Activated CD4-positive, CD25-positive, alpha-beta regulatory T cell treated with anti-CD3 and anti-CD28 coated beads, Interleukin-2, amount 50 U/mL, for 16 hours (primary cell): ENCODE data around the gene PPP1R12B.
"Not testable (repeated sequence)": the region's sequence is repeated elsewhere in the genome, so short reads cannot be mapped to it uniquely, and the experiment has no call there.

Experiments
- DNase-seq: peaks from one replicate; pipeline ENCODE4 v3.0.0-alpha.2; 2020; ENCODE audit warnings: low read depth, low spot score

PPP1R12B gene

GRCh38 chr1:202628646-202629215 is 280.2 kb downstream of the PPP1R12B start:
- no peak for DNase-seq

DNA sequence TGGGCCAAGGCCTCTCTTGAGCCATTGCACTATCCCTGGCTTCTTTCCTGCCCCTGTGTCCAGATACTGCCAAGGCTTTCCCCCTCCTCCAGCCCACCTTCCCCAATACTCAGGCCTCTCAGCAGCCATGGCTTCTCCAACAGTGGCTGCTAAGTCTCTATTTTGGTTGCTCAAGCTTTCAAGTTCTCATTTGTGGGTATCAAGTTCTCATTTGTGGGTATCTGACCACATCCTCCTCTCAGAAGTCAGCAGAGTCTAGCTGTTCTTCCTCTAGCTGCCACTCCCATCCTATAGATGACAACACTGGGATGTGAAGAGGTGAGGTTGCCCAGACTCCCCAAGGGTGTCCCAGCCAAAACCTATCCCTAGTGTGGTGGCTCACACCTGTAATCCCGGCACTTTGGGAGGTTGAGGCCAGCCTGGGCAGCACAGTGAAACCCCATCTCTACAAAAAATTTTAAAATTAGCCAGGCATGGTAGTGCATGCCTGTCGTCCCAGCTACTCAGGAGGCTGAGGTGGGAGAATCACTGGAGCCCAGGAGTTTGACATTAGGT is 280.8 kb downstream of the PPP1R12B start:
- not testable (repeated sequence) for DNase-seq

DNA sequence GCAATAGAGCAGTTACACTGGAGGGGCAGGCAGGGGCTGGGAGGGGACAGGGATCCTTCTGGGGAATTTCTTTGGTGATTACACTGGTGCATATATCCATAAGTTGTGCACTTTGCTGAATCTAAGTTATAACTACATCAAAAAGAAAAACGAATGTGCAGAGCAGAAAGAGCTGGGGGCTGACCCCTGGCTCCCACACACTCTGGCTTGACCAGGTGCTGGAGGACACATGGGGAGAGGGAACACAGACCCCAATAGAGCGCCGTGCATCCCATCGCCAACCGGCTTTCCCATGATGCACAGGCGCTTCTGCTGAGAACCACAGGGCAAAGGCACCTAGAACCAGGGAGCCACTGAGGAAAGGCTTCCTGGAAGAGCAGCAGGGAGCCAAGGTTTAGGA is 281.6 kb downstream of the PPP1R12B start:
- DNase-seq, result not testable (repeated sequence)

GRCh38 chr1:202630541-202630940 is 282.0 kb downstream of the PPP1R12B start:
- DNase-seq, result no peak

DNA sequence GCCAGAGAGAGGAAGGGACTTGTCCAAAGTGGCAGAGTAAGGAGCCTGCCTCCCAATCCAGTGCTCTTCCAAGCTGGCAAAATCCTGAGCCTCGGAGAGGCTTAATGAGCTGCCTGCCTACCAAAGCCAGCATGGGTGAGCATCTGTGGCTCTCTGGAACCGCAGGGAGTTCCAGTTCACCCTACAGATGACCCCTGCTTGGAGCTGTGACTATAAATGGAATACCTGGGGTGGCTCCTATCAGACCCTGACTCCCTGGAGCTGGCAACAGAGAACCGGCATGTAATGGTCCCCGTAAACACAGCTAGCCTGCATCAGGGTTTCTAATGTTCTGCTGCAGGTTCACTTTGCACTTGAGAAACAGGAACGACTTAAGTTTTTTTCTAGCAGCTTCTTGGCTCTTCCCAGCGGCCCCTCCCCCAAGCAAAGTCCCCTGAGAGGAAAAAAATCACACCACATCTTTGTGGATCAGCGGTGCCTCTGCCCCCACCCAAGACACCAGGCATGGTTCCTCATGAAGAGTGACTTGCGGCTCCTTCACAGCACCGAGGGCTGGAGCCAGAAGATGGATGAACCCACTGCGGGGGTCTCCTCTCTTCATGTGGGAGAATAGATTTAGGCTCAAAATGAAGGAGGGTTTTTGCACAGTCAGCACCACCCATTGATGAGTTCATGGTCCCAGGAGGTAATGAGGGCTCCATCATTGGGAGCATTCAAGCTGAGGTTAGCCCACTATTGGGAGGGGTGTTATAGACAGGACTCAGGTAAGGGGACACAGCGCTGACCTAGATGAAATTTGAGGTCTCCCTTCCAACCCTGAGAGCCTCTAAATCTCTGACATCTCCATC is 282.8 kb downstream of the PPP1R12B start:
- DNase-seq, result no peak

- DNase-seq, result no peak
Measured at GRCh38 chr1:202632241-202632640, 283.7 kb downstream of the PPP1R12B start.

DNA sequence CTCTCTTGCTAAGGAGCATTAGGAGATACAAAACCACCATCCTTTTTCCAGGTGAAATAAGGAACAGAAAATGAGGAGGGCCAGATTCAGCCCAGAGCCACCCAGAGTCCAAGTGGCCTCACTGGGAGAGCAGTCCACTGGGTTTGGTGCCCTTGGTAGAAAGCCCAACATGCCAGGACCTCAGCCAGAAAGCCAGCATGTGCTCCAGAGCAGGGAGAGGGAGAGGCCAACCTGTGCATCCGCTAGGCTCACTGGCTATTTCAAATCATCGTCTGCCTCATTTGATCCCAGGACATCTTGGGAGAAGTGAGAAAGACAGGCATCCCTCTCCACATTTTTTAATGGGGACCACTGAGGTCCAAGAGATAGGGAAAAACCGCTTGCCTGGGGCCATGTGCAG is 287.7 kb downstream of the PPP1R12B start:
- DNase-seq, result not testable (repeated sequence)

DNA sequence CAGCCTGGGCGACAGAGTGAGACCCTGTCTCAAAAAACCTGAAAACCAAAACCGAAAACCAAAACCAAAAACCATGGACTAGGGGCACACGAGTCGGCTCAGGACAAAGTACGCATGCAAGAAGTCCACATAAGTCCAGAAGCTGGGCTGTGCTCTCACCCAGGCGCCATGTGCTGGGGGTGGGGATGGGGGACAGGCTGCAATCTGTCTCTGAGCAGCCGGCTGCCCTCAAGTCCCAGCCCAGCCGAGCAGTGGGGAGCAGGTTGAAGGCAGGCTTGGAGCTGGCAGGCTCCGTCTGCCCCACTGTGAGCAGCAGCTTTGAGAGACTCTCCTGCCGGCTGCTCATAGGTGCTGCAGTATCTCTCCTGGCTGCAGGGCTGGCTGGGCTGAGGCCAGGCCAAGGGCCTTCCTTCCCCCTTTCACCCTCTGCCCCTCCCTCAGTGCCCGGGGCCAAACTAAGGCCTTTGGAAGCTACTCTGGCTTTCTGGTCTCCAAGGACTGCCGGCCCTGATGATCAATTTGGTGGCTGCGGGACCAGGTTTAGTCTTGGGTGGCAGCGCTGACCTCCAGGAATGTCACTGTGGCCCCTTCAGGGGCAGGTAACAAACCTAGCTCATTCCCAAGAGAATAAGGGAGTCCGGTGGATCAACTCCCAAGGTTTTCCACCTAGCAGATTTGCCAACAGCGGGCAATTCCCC is 289.0 kb downstream of the PPP1R12B start:
- not testable (repeated sequence) for DNase-seq

GRCh38 chr1:202638019-202638700 is 289.7 kb downstream of the PPP1R12B start:
- no peak for DNase-seq

DNA sequence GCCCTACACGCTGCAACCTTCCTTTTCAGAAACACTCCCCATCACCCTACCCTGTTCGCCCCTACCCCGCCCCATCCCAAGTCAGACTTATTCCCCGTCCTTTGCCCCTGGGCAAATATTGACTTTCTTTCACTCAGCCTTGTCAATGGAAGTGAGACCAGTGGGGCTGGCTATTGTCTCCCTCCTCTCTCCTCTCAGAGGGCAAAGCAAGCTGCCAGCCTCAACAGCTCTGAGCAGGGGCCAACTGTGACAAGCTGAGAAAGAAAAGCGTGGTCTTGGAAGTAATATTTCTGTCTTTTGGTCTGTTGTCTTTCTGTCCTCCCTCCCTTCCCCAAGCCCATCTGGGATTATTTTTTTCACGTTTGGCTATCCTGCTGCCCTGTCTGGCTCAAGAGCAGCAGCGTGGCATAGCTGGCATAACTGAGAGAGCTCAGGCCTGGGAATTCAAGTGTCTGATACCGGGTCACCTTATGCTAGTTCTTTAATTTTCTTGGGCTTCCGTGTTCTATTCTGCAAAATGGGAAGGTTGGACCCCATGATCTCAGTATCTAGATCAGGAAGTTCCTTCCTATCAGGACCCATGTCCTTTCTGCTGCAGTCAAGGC is 290.3 kb downstream of the PPP1R12B start:
- not testable (repeated sequence) for DNase-seq

DNA sequence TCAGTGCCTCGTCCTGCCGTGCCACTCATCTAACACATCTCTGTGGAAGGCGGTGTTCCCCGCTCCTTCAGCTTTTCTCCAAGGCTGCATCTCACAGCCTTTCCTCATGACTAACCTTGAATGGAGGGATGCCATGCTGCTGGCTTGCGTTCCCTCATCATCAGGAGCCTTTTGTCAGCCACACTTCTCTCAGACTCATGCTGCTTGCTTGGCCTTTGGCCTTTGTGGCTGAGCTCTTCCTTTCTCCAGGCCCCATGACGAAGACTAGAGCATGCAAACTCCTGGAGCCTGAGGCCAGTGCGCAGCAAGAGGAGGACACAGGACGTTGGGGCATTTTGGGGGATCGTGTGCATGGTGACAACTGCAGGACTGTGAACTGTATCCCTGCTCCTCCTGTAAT is 291.0 kb downstream of the PPP1R12B start:
- no peak for DNase-seq

GRCh38 chr1:202642212-202642611 is 293.7 kb downstream of the PPP1R12B start:
- no peak for DNase-seq
